Gastrocnemius medialis (tissue), 4 donors: ENCODE results near the gene KRT82.

Experiments
- CTCF ChIP-seq, 5 experiments: fragments of 450-650 bp in 3 of 5; fragments of 200-600 bp in 2 of 5; sonication (generic) in 2 of 5; IDR thresholded peaks in 4 of 5; conservative IDR thresholded peaks in 1 of 5; 1 replicate in 4 of 5; 2 replicates in 1 of 5; pipeline ENCODE4 v1.5.1; 2016 to 2019; ENCODE audit warnings: antibody characterized with exemption in 5 of 5, mild to moderate bottlenecking in 3 of 5, moderate library complexity in 3 of 5
- POLR2A ChIP-seq, 2 donors: fragments of 450-650 bp; IDR thresholded peaks; one replicate each; pipeline ENCODE4 v1.6.1; 2017; ENCODE audit warnings: antibody characterized with exemption in 2 of 2, mild to moderate bottlenecking in 2 of 2, moderate library complexity in 2 of 2

DNA sequence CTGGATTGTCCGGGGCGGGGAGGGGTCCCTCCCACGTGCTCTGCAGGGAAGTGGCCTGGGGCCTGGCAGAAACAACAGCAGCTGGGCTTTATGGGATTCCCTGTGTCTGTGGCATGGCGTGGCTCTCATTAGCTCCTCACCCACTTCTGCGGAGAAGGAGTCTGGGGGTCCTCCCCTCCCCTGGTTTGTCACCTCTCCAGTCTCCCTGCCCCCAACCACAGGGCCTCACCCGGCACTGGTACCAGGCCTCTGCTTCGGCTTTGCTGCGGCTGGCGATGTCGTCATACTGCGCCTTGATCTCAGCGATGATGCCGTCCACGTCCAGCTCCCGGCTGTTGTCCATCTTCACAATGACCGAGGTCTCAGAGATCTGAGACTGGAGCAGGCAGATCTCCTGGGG is 6.4 kb downstream of the KRT82 start:
- no peak for TF ChIP-seq POLR2A (IDR thresholded peaks at IDR 0.05)
- no peak for TF ChIP-seq CTCF (IDR thresholded peaks at IDR 0.05 in 4 of 5, conservative IDR thresholded peaks at IDR 0.05 in 1 of 5)
